Gastroesophageal sphincter (tissue), 3 donors: Measurements from ENCODE around the gene S1PR5.

Experiments used
- EP300 ChIP-seq: sonication (generic); formaldehyde crosslinking; IDR thresholded peaks from one replicate; pipeline ENCODE4 v1.6.1; 2017; ENCODE audit warnings: antibody characterized with exemption, mild to moderate bottlenecking
- POLR2A ChIP-seq, 2 donors: fragments of 450-650 bp; IDR thresholded peaks; one replicate each; pipeline ENCODE4 v1.6.1; 2017; ENCODE audit warnings: antibody characterized with exemption in 2 of 2, mild to moderate bottlenecking in 2 of 2, moderate library complexity in 1 of 2
- TF ChIP-seq, protein P1 (sequence below), 4 experiments: fragments of 200-600 bp in 2 of 4; fragments of 450-650 bp in 2 of 4; sonication (generic) in 1 of 4; IDR thresholded peaks; one replicate each; pipeline ENCODE4 v1.5.1; 2017 to 2019; ENCODE audit warnings: antibody characterized with exemption in 4 of 4, mild to moderate bottlenecking in 2 of 4, moderate library complexity in 2 of 4

DNA sequence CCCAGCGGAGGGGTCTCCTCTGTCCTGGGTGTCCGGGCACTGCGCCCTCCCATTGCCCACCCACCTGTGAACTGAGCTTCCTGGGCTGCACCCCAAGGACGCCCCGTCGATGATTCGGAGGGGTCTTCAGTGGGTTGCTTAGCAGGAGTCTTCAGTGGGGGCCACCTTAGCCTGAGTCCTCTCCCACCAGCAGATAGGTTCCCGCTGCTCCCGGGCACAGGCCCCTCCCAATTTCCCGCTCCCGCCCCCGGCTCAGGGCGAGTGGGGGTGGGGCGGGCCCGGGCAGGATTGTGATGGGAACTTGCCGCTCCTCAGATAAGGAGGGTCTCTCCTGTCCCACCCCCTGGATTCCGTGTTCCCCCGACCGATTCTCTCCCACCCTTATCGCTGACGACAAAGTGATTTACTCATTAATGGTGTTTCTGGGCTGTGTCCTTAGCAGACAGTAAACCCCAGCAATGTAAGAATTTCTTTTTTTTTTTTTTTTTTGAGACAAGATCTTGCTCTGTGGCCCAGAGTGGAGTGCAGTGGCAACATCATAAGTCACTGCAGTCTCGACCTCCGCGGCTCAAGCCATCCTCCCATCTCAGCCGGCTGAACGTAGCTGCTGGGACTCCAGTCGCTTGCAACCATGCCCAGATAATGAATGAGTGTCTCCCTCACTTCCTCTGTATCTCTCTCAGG is 655 bp upstream of the S1PR5 start:
- TF ChIP-seq, protein P1, sequence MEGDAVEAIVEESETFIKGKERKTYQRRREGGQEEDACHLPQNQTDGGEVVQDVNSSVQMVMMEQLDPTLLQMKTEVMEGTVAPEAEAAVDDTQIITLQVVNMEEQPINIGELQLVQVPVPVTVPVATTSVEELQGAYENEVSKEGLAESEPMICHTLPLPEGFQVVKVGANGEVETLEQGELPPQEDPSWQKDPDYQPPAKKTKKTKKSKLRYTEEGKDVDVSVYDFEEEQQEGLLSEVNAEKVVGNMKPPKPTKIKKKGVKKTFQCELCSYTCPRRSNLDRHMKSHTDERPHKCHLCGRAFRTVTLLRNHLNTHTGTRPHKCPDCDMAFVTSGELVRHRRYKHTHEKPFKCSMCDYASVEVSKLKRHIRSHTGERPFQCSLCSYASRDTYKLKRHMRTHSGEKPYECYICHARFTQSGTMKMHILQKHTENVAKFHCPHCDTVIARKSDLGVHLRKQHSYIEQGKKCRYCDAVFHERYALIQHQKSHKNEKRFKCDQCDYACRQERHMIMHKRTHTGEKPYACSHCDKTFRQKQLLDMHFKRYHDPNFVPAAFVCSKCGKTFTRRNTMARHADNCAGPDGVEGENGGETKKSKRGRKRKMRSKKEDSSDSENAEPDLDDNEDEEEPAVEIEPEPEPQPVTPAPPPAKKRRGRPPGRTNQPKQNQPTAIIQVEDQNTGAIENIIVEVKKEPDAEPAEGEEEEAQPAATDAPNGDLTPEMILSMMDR (IDR thresholded peaks at IDR 0.05): no peak
- TF ChIP-seq POLR2A (IDR thresholded peaks at IDR 0.05) (no peak), EP300 (no peak)
